ENCODE data around the gene PPP1R26. TPM values are rescaled to one million over a fixed set of nuclear protein-coding genes. Genes with fewer than 3 reads are reported as not detected.
"Not testable (repeated sequence)": the region's sequence is repeated elsewhere in the genome, so short reads cannot be mapped to it uniquely, and the experiment has no call there.

Gene PPP1R26
- total RNA-seq, 1 donor from 2014 or later, result 6.7 TPM

- ChIA-PET POLR2A (no interaction called here), CTCF (no interaction called here)
- Mint-ChIP-seq H3K27me3 (no peaks in the 10 kb centered on the region), H3K36me3 (ENCODE audit: low read depth) (peaks cover 19% of the 10 kb centered on the region), H3K4me3 (no peak overlapping the region), H3K4me1 (peaks cover 4% of the 10 kb centered on the region), H3K9me3 (peaks cover 10% of the 10 kb centered on the region), H3K27ac (no peak overlapping the region)
- DNase-seq (no peak), ATAC-seq (ENCODE audit: low read depth) (no peak)
- TF ChIP-seq CTCF (IDR thresholded peaks at IDR 0.05), result no peak
- intact Hi-C loops (cut with micrococcal nuclease), result no loop called here
Measured at GRCh38 chr9:135508211-135508820, 28.7 kb downstream of the PPP1R26 start.

GRCh38 chr9:135509458-135509857 lies 29.9 kb downstream of the PPP1R26 start:
- H3K27ac Mint-ChIP-seq, result no peak overlapping the region
- intact Hi-C loops (cut with micrococcal nuclease), result no loop called here
- DNase-seq (no peak), ATAC-seq (ENCODE audit: low read depth) (no peak)
- H3K9me3 Mint-ChIP-seq, result peaks cover 10% of the 10 kb centered on the region
- no peaks in the 10 kb centered on the region for H3K27me3 Mint-ChIP-seq
- ChIA-PET CTCF (no interaction called here), POLR2A (no interaction called here)
- no peak overlapping the region for H3K4me3 Mint-ChIP-seq
- no peak for TF ChIP-seq CTCF (IDR thresholded peaks at IDR 0.05)
- peaks cover 3% of the 10 kb centered on the region for H3K4me1 Mint-ChIP-seq
- peaks cover 8% of the 10 kb centered on the region for H3K36me3 Mint-ChIP-seq (ENCODE audit: low read depth)

GRCh38 chr9:135512241-135512603 lies 32.6 kb downstream of the PPP1R26 start:
- Mint-ChIP-seq H3K4me1 (no peaks in the 10 kb centered on the region), H3K4me3 (no peak overlapping the region), H3K27me3 (peaks cover 1% of the 10 kb centered on the region), H3K9me3 (peaks cover 10% of the 10 kb centered on the region), H3K36me3 (ENCODE audit: low read depth) (no peaks in the 10 kb centered on the region), H3K27ac (no peak overlapping the region)
- intact Hi-C loops (cut with micrococcal nuclease), result no loop called here
- no peak for TF ChIP-seq CTCF (IDR thresholded peaks at IDR 0.05)
- ATAC-seq (ENCODE audit: low read depth), result no peak
- ChIA-PET CTCF (no interaction called here), POLR2A (no interaction called here)
- no peak for DNase-seq

GRCh38 chr9:135512904-135513303 lies 33.3 kb downstream of the PPP1R26 start:
- no peaks in the 10 kb centered on the region for H3K36me3 Mint-ChIP-seq (ENCODE audit: low read depth)
- no peak overlapping the region for H3K27ac Mint-ChIP-seq
- no peak for ATAC-seq (ENCODE audit: low read depth)
- no peak for TF ChIP-seq CTCF (IDR thresholded peaks at IDR 0.05)
- CTCF ChIA-PET, result no interaction called here
- no peak for DNase-seq
- H3K27me3 Mint-ChIP-seq, result peaks cover 5% of the 10 kb centered on the region
- no peak overlapping the region for H3K4me3 Mint-ChIP-seq
- POLR2A ChIA-PET, result no interaction called here
- peaks cover 10% of the 10 kb centered on the region for H3K9me3 Mint-ChIP-seq
- no peaks in the 10 kb centered on the region for H3K4me1 Mint-ChIP-seq
- intact Hi-C loops (cut with micrococcal nuclease), result no loop called here

- Mint-ChIP-seq H3K36me3 (ENCODE audit: low read depth) (no peaks in the 10 kb centered on the region), H3K9me3 (peaks cover 10% of the 10 kb centered on the region), H3K4me1 (no peaks in the 10 kb centered on the region), H3K27me3 (peaks cover 5% of the 10 kb centered on the region), H3K27ac (no peak overlapping the region), H3K4me3 (no peak overlapping the region)
- intact Hi-C loops (cut with micrococcal nuclease), result no loop called here
- DNase-seq (no peak), ATAC-seq (ENCODE audit: low read depth) (no peak)
- ChIA-PET CTCF (no interaction called here), POLR2A (no interaction called here)
- no peak for TF ChIP-seq CTCF (IDR thresholded peaks at IDR 0.05)
Measured at GRCh38 chr9:135513351-135513846, 33.8 kb downstream of the PPP1R26 start.

GRCh38 chr9:135513906-135514305 lies 34.3 kb downstream of the PPP1R26 start:
- ATAC-seq (ENCODE audit: low read depth); H3K4me1 Mint-ChIP-seq; POLR2A ChIA-PET; intact Hi-C loops (cut with micrococcal nuclease); H3K4me3 Mint-ChIP-seq; CTCF ChIA-PET; DNase-seq; H3K9me3 Mint-ChIP-seq; H3K27me3 Mint-ChIP-seq; H3K36me3 Mint-ChIP-seq (ENCODE audit: low read depth); H3K27ac Mint-ChIP-seq: not testable (repeated sequence)
